Umbilical cord (tissue), 2 donors: ENCODE data around the gene DNM3. TPM values are rescaled to one million over a fixed set of nuclear protein-coding genes. Genes with fewer than 3 reads are reported as not detected.
A peak's percentile ranks its signal among the peaks of the same experiment; 100 is the strongest.
"Not testable (repeated sequence)": the region's sequence is repeated elsewhere in the genome, so short reads cannot be mapped to it uniquely, and the experiment has no call there.

Experiments used
- DNase-seq: peaks from one replicate; pipeline ENCODE4 v3.0.0-alpha.2; 2015; ENCODE audit warnings: low spot score
- total RNA-seq: library from RNA; depleted of rRNA; stranded (reverse); fragments of >200 nt; gene quantifications from one replicate; pipeline ENCODE4 v1.2.3, GENCODE V29; 2014; ENCODE audit warnings: low replicate concordance; ENCODE audit not compliant: insufficient read depth

The DNM3 gene
- 6.7 TPM for total RNA-seq

GRCh38 chr1:171841050-171841910, at the start of gene DNM3:
Gene DNM3 (plus strand): TSS chr1:171841498. CDS start chr1:171841657, 159 bp downstream.
- peak; percentile 73 for DNase-seq

- no peak for DNase-seq
Observed at GRCh38 chr1:171792656-171793369, 48.5 kb upstream of the DNM3 start.

DNA sequence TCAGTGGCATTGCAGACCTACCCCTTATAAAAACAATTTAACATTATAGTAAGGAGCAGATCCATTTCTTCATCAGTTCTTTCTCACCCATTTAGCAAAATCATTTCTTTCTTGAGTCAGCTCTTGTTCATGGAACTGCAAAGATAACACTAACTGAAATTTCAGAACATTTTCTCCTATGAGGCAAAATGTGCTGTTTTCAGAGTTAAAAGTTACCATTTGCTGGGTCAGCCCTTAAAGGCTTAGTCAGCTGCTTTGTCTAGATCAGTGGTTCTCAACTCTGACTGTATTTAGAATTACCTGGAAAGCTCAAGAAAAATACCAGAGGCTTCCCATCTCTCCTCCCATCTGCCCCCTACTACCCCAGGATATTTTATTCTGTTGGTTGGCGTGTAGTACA, 47.7 kb upstream of the DNM3 start:
- no peak for DNase-seq

GRCh38 chr1:171794085-171794484, 47.2 kb upstream of the DNM3 start:
- no peak for DNase-seq

- DNase-seq: no peak
Observed at GRCh38 chr1:171796592-171796991, 44.7 kb upstream of the DNM3 start.

DNA sequence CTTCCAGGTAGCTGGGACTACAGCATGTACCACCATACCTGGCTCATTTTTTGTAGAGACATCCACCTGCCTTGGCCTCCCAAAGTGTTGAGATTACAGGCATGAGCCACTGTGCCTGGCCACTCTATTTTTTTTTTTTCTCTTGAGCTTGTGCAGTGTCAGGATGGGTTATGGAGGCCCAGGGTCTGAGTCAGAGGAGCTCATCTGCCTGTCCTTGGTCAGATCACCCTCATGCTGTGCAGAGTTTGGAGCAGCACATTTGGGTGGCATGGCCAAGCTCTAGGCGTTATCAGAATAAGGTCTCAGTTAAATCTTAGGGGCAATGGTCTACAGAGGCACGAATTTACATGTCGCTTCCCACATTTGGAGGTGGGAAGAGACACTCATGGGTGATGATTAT, 43.0 kb upstream of the DNM3 start:
- no peak for DNase-seq

DNA sequence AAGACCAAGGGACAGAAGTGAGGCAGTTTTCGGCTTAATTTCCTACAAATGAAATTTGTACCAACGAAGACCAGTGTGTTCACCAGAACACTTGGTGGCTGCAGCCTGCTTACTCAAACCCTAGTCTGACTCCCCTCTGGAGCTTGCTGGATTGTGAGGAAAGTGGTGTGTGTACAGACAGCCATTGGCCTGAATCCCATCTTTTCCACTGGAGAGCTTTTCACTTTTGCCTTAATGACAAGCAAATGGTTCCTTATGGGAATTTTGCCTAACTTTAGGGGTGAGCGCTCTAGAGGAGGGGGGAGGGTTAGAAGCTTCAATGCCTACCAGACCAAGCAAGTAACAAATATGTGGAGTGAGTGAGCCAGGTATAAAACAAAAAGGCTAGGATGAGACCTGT, 42.5 kb upstream of the DNM3 start:
- no peak for DNase-seq

DNA sequence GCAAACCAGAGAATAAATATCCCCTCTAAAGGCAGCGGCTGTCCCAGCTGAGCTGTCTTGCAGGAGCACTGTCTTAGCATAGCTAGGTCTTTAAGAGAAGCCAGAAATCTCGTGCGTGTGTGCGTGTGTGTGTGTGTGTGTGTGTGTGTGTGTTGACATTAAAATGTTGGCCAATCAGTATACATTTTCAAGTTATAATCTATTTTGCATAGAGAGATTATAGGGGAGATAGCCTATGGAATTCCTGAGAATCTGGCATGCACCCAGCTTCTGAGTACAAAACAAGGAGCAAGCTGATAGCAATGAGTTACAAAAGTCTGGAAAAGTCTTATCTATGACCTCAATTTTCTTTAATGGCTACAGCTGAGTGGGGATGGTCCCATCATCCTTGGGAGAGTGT, 42.1 kb upstream of the DNM3 start:
- no peak for DNase-seq

DNA sequence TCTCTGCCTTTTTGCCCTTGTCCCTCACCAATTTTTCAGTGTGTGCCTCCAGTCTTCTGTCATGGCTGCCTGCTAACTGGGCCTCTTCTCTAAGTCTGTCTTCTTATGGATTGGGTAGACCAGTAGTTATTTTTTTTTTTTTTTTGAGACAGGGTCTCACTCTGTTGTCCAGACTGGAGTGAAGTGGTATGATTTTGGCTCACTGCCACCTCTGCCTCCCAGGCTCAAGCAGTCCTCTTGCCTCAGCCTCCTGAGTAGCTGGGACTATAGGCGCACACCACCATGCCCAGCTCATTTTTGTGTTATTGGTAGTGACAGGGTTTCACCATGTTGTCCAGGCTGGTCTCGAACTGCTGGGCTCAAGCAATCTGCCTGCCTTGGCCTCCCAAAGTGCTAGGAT, 41.6 kb upstream of the DNM3 start:
- DNase-seq: not testable (repeated sequence)

DNA sequence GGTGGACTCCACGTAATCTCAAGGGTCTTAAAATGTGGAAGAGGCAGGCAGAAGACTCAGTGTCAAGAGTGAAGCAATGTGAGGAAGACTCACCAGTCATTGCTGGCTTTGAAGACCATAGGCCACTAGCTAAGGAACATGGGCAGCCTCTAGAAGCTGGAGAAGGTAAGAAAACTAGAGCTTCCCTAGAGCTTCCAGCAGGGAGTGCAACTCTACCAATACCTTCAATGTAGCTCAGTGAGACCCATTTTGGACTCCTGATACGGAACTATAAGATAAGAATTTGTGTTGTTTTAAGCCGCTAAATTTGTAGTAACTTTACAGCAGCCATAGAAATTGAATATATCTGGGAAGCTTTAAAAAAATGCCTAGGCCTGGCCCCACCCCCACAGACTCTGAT, 41.0 kb upstream of the DNM3 start:
- no peak for DNase-seq

GRCh38 chr1:171800851-171801250, 40.4 kb upstream of the DNM3 start:
- no peak for DNase-seq

DNA sequence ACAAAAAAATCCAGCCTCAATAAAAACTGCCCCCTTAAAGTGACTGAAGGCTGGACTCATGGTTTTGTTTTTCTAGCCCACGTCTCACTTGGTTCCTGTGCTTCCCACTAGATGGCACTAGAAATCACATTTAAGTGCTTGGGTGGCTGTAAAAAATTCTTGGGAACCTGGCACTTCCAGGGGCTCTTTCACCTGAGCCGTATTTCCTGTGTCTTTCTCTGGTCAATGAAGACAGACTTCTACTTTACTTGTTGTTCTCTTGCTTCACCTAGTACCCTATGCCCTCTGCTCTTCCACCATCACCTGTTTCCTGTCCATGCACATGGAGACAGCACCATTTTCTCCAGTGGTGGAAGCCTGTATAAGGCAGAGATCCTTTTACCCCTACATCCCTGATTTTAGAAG, 39.8 kb upstream of the DNM3 start:
- DNase-seq: peak; percentile 43

GRCh38 chr1:171802207-171802606, 39.1 kb upstream of the DNM3 start:
- DNase-seq: no peak

DNA sequence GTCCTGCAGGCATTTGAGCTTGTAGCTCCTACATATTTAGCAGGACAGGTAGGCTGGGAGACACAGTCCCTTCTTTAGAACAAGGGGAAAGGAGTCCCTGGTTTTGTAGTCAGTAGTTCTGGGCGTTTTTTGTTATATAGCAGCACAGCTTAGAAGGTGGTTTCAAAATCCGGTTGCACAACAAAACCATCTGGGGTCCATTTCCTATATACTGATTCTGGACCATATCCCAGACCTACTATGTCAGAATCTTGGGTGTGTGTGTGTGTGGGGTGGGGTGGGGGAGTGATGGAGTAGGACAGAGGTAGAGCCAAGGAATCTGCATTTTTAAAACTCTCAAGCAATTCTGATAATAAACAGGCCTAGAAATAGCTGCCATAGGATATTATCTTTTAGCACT, 38.3 kb upstream of the DNM3 start:
- DNase-seq: peak; percentile 40

- no peak for DNase-seq
Observed at GRCh38 chr1:171803461-171804022, 37.8 kb upstream of the DNM3 start.

DNA sequence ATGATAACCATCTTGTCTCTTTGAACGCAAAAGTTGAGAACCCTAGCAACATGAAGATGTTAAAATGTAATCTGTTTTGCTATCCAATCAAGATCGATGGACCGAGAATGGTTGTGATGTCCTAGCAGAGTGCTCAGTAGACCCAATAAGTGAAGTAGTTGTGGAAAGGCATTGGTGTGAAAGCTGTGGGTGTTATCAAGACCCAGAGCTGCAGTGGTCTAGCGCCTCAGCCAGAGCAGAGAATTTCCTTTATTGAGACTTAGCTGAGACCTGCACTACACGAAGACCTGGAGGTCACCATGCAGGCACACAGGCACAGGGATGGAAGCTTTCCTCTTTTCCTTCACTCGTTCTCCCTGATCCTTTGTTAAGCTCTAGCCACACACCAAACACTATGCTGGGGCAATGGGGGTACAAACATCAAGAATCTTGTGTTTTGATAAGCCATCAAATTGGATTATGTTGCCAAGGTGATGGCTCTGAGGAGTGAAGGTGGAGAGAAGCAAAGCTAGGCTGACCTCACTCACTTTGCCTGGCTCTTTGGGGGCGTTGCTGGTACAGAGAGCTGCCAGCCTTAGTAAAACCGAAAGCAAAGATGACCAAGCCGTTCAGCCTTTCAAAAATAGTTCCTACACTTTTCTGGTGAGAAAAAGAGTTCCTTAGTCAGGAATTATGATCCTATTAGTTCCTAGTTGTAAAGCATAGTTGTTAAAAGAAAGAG, 35.7 kb upstream of the DNM3 start:
- DNase-seq: no peak

DNA sequence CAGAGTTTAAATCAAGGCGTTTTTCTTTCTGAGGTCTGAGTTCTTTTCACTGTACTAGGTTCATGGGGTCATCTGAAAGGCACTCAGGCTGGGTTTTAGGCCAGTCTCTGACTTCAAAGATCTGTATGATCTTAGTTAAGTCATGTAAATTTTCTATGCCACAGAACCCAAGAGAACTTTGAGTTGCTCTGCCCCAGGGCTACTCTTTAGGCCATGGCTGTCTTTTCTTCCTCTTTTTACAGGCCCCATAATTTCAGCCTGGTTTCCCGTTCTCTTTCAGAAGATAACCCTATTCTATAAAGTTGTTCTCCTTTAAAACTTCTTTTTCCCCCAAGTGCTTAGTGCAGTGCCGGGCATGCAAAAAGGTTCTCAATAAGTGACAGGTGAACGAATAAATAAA, 33.7 kb upstream of the DNM3 start:
- no peak for DNase-seq

DNA sequence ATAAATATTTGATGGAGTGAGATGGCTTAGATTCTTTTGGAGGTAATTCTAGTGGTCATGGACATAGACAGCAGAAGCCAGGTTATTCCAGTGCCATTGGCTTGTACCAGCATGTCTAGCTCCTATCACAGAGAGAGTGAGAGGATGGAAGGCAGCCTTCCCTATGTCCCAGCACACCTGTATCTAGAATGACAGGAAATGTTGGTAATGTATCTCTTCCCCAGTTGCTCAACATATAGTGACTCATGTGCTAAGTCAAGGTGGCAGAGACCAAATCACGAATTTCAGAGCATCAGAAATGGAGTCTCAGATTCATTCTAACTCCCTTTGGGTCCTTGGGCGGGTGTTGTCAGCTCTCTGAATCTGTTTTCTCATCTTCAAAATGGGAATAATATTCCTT, 31.5 kb upstream of the DNM3 start:
- no peak for DNase-seq

DNA sequence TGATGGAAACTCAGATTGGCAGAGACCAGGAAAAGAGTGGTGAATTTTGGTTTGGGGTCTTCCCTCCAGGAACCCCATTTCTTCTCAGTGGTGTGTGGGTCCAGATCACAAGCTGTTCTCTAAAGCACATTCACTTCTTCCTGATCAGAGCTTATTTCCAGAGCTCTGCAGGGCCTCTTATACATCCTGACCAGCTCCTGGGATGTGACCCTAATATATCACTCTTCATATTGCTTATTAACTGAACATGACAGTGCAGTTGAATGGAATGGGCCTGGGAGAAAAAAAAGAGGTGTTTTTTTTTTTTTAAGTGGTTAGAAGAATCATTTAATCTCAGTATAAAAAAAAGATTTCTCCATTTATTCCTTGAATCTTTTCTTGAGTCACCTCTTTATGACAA, 29.6 kb upstream of the DNM3 start:
- DNase-seq: no peak

- DNase-seq: no peak
Observed at GRCh38 chr1:171814692-171815091, 26.6 kb upstream of the DNM3 start.

GRCh38 chr1:171816300-171816901, 24.9 kb upstream of the DNM3 start:
- no peak for DNase-seq
